IMR-90 (cell line): Measurements from ENCODE around the gene ZNF292. TPM values are rescaled to one million over a fixed set of nuclear protein-coding genes. Genes with fewer than 3 reads are reported as not detected.

Source experiments
- ATAC-seq: fragments of 200-7000 bp; cut with Tn5 transposase; 2 replicates; pipeline ENCODE4 v1.9.1; 2020; ENCODE audit warnings: low read depth, mild to moderate bottlenecking, moderate library complexity
- BruUV-seq: library from RNA; stranded (reverse); fragments of 400-500 nt; replicated peaks from 2 replicates; lab custom pipeline; 2021; lab: Mats Ljungman, UMichigan
- CTCF ChIA-PET: fragments of 300-600 bp; formaldehyde crosslinking; extraction: SDS; loops from one replicate; lab custom pipeline; 2021; ENCODE audit warnings: antibody characterized with exemption; lab: Yijun Ruan, JAX
- POLR2A ChIA-PET: fragments of 300-600 bp; sonication (Branson Sonifier 250); formaldehyde crosslinking; loops from one replicate; lab custom pipeline; 2022; ENCODE audit warnings: antibody characterized with exemption; ENCODE audit not compliant: unreplicated experiment; lab: Charles Lee
- DNase-seq: peaks from one replicate; pipeline ENCODE4 v3.0.0; 2013
- H2AFZ ChIP-seq: replicated peaks from 2 replicates; pipeline ENCODE3; 2013; ENCODE audit warnings: low read length, mild to moderate bottlenecking; ENCODE audit not compliant: poor library complexity
- H2AK5ac ChIP-seq: 2 replicates; pipeline ENCODE4 v1.6.1; 2013; ENCODE audit warnings: low read depth, low read length, inconsistent platforms
- H2AK9ac ChIP-seq: replicated peaks from 2 replicates; pipeline ENCODE3; 2013; ENCODE audit warnings: mild to moderate bottlenecking, low read depth, low read length, moderate library complexity; ENCODE audit not compliant: poor library complexity
- H2BK120ac ChIP-seq: 2 replicates; pipeline ENCODE4 v1.6.1; 2013; ENCODE audit warnings: low read depth, low read length, inconsistent platforms
- H2BK15ac ChIP-seq: 3 replicates; pipeline ENCODE4 v1.6.1; 2013; ENCODE audit warnings: low read depth, low read length, inconsistent platforms
- H2BK20ac ChIP-seq: 2 replicates; pipeline ENCODE4 v1.6.1; 2013; ENCODE audit warnings: low read depth, mild to moderate bottlenecking, inconsistent platforms, low read length, moderate library complexity
- H2BK5ac ChIP-seq: 2 replicates; pipeline ENCODE4 v1.6.1; 2013; ENCODE audit warnings: mild to moderate bottlenecking, low read depth, low read length, inconsistent platforms; ENCODE audit not compliant: poor library complexity, severe bottlenecking
- H3K14ac ChIP-seq: replicated peaks from 2 replicates; pipeline ENCODE4 v1.6.1; 2013; ENCODE audit warnings: low read depth, low read length, inconsistent platforms
- H3K18ac ChIP-seq: 2 replicates; pipeline ENCODE4 v1.6.1; 2013; ENCODE audit warnings: low read depth, low read length, control low read depth
- H3K23ac ChIP-seq: 2 replicates; pipeline ENCODE4 v1.6.1; 2013; ENCODE audit warnings: low read depth, low read length, inconsistent platforms
- H3K27ac ChIP-seq: 2 replicates; pipeline ENCODE4 v1.5.1; 2013; ENCODE audit warnings: mild to moderate bottlenecking, control low read depth, low read length; ENCODE audit not compliant: insufficient read depth
- H3K27me3 ChIP-seq: 2 replicates; pipeline ENCODE4 v1.6.1; 2013; ENCODE audit warnings: low read length; ENCODE audit not compliant: control insufficient read depth, insufficient read depth
- H3K36me3 ChIP-seq: 2 replicates; pipeline ENCODE4 v1.6.1; 2013; ENCODE audit warnings: low read length, mixed read lengths; ENCODE audit not compliant: control insufficient read depth, insufficient read depth
- H3K4ac ChIP-seq: 2 replicates; pipeline ENCODE4 v1.6.1; 2013; ENCODE audit warnings: low read depth, low read length, inconsistent platforms
- H3K4me1 ChIP-seq: 2 replicates; pipeline ENCODE4 v1.6.1; 2013; ENCODE audit warnings: low read length, mixed read lengths; ENCODE audit not compliant: control insufficient read depth, insufficient read depth
- H3K4me2 ChIP-seq: 2 replicates; pipeline ENCODE4 v1.6.1; 2013; ENCODE audit warnings: low read depth, mild to moderate bottlenecking, control low read depth, low read length, moderate library complexity
- H3K4me3 ChIP-seq: 2 replicates; pipeline ENCODE4 v1.5.1; 2013; ENCODE audit warnings: low read depth, mild to moderate bottlenecking, control low read depth, low read length, moderate library complexity; ENCODE audit not compliant: insufficient read depth
- H3K56ac ChIP-seq: 2 replicates; pipeline ENCODE4 v1.6.1; 2013; ENCODE audit warnings: low read length, inconsistent platforms; ENCODE audit not compliant: insufficient read depth; ENCODE audit errors: extremely low read depth
- H3K79me1 ChIP-seq, 2 experiments: 2 replicates each; pipeline ENCODE4 v1.6.1; 2013; ENCODE audit warnings: low read length in 2 of 2, inconsistent platforms in 1 of 2, low read depth in 1 of 2
- H3K9ac ChIP-seq: 2 replicates; pipeline ENCODE4 v1.6.1; 2013; ENCODE audit warnings: low read depth, low read length, control low read depth
- H3K9me1 ChIP-seq: 2 replicates; pipeline ENCODE4 v1.6.1; 2013; ENCODE audit warnings: low read length, inconsistent platforms; ENCODE audit not compliant: insufficient read depth
- H3K9me3 ChIP-seq: 2 replicates; pipeline ENCODE4 v1.6.1; 2013; ENCODE audit warnings: low read length; ENCODE audit not compliant: control insufficient read depth, insufficient read depth
- H4K20me1 ChIP-seq: 2 replicates; pipeline ENCODE4 v1.6.1; 2013; ENCODE audit warnings: low read length, inconsistent platforms; ENCODE audit not compliant: insufficient read depth
- H4K5ac ChIP-seq: 2 replicates; pipeline ENCODE4 v1.6.1; 2013; ENCODE audit warnings: mild to moderate bottlenecking, low read depth, low read length, control low read depth
- H4K8ac ChIP-seq, 2 experiments: 2 replicates each; pipeline ENCODE4 v1.6.1; 2013; ENCODE audit warnings: low read depth in 2 of 2, low read length in 2 of 2, control low read depth in 1 of 2, inconsistent platforms in 1 of 2
- H4K91ac ChIP-seq: 2 replicates; pipeline ENCODE4 v1.6.1; 2013; ENCODE audit warnings: low read depth, low read length, inconsistent platforms; ENCODE audit not compliant: insufficient read depth
- BHLHE40 ChIP-seq: fragments of 150-350 bp; IDR thresholded peaks from 2 replicates; pipeline ENCODE4 v1.6.1; 2016; ENCODE audit warnings: mild to moderate bottlenecking, low read depth, low read length
- FOS ChIP-seq: fragments of 150-350 bp; IDR thresholded peaks from 2 replicates; pipeline ENCODE4 v1.6.1; 2016; ENCODE audit warnings: low read depth, low read length
- POLR2A ChIP-seq: IDR thresholded peaks from 2 replicates; pipeline ENCODE4 v1.6.1; 2012; ENCODE audit warnings: mild to moderate bottlenecking, low read depth, low read length
- WGBS, 2 experiments: methylation state at CpG; one replicate each; pipeline versions ENCODE4 v1.1.5 to v1.1.7; 2013; ENCODE audit warnings: missing lambda C conversion rate in 2 of 2; ENCODE audit not compliant: insufficient read length in 1 of 2; ENCODE audit errors: extremely low coverage in 2 of 2; 5-methylcytosine and 5-hydroxymethylcytosine counted together
- dilution Hi-C: fragments of 300-500 bp; cut with HindIII; formaldehyde crosslinking; loops from one replicate; pipeline ENCODE4 v1.14.3; 2018; ENCODE audit warnings: low sequenced_read_pairs; ENCODE audit not compliant: unreplicated experiment
- in situ Hi-C: fragments of 300-500 bp; cut with MboI; formaldehyde crosslinking; loops from 3 replicates; pipeline ENCODE4 v1.14.3; 2019; ENCODE audit warnings: low sequenced_read_pairs, inconsistent platforms, mixed read lengths
- intact Hi-C: fragments of 100-400 bp; cut with micrococcal nuclease; formaldehyde crosslinking; loops from 2 replicates; pipeline ENCODE4 v1.10.0; 2022
- polyA plus RNA-seq, 3 experiments: library from polyadenylated mRNA; depleted of rRNA; stranded (reverse); fragments of >200 nt; gene quantifications; 2 replicates each; pipeline ENCODE4 v1.2.3, GENCODE V29; 2012; ENCODE audit warnings: low replicate concordance in 1 of 3
- total RNA-seq: library from RNA; depleted of rRNA; stranded (reverse); fragments of >200 nt; gene quantifications from 2 replicates; pipeline ENCODE4 v1.2.3, GENCODE V29; 2012

Gene ZNF292
- total and polyA plus RNA-seq, 2 of the 4 experiments (the other 2 are of a cell fraction), result 5.5 to 28.3 TPM

DNA sequence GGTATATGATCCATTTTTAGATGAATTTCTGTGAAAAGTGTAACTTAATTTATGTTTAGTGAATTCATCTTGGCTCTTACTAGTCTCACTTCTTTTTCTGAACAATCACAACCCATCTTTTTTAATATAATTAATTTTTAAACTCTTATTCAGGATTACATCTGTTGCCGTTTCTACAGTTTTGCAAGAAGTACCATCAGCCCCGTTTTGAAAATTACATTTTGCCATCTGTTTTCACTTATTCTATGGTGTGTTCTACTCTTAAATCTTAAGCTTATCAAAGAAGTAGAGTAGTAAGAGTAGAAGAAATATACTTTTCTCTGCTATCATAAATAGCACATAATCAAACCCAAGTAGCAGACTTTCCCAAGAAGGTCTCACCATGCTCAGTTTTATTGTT is 70.1 kb downstream of the ZNF292 start:
- Histone ChIP-seq H4K91ac (no peak overlapping the region), H2BK15ac (no peak overlapping the region), H2AK9ac (no peak overlapping the region), H2AK5ac (no peak overlapping the region), H4K8ac (no peak overlapping the region), H3K9me3 (no peaks in the 10 kb centered on the region), H3K23ac (no peak overlapping the region), H3K4me3 (no peak overlapping the region), H3K4ac (no peak overlapping the region), H3K56ac (no peak overlapping the region), H3K18ac (no peak overlapping the region), H3K9me1 (0 out of 2 replicates have a peak, but pooled peaks cover 2% of the 10 kb centered on the region), H3K27me3 (no peaks in the 10 kb centered on the region), H3K14ac (no peak overlapping the region), H2AFZ (no peak overlapping the region), H2BK5ac (no peak overlapping the region), H4K20me1 (no peaks in the 10 kb centered on the region), H3K79me1 (peaks cover 25 to 27% of the 10 kb centered on the region in 2 experiments), H3K4me2 (no peak overlapping the region), H3K27ac (no peak overlapping the region), H3K4me1 (no peaks in the 10 kb centered on the region), H2BK120ac (no peak overlapping the region), H2BK20ac (no peak overlapping the region), H3K9ac (no peak overlapping the region), H4K5ac (no peak overlapping the region), H3K36me3 (peaks cover 14% of the 10 kb centered on the region)
- WGBS, 2 experiments, result no CpG with 5 or more reads among the region's 2 CpGs
- TF ChIP-seq FOS (no peak), BHLHE40 (no peak), POLR2A (no peak)
- dilution Hi-C loops (no loop called here), in situ Hi-C loops (no loop called here), intact Hi-C loops (no loop called here)
- ATAC-seq, result no peak
- no peak for DNase-seq
- no TSS peak for BruUV-seq
- CTCF ChIA-PET, result no interaction called here
- POLR2A ChIA-PET, result no interaction called here
